WI38 (cell line): ENCODE results near the gene GPR39.

Experiments
- H3K4me3 ChIP-seq: 2 replicates; pipeline ENCODE4 v1.5.1; 2011; ENCODE audit warnings: low read depth, mild to moderate bottlenecking, control low read depth, low read length
- CTCF ChIP-seq: IDR thresholded peaks from 2 replicates; pipeline ENCODE4 v1.5.1; 2012; ENCODE audit warnings: low read depth, mild to moderate bottlenecking, control low read depth, low read length

The GPR39 gene

GRCh38 chr2:132489150-132489549, 72.5 kb downstream of the GPR39 start:
- no peak overlapping the region for H3K4me3 ChIP-seq
- no peak for TF ChIP-seq CTCF

DNA sequence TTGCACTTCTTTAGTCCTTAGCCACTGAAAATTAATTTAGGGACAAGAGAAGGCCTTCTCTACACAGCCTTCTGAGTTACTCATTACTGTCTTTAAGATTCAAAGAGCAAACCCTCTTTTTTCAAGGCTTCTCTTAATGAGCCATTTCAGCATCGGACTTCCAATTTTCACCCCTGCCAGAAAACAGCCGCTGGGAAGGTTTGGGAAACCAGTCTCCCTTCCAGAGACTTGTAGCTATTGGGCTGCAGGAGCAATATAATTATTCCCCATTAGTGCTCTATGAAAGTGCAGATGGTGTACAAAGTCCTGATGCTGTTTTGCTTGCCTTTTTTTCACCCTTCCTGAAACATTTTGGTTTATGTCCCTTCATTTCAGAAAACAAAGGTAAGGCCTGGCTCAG, 79.3 kb downstream of the GPR39 start:
- H3K4me3 ChIP-seq: no peak overlapping the region
- no peak for TF ChIP-seq CTCF

- no peak for TF ChIP-seq CTCF
These were observed 80.0 kb downstream of the GPR39 start for GRCh38 chr2:132496555-132496954.

DNA sequence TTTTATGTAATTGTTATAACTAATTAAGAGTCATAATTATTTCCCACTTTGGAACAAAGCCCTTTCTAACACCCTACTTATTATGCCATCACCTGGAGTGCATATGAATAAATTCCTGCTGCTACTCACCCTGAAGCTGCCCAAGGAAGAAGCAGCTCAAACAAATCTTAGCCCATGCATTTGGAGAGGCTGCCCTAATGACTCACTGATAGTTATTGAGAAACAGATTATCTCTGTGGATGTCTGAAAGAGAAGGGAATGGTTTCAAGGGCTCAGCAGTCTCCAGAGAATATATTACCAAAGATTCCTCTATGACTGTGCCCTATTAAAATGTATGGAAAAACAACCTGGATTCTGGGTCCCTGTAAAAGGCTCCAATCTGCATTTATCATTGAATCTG, 81.0 kb downstream of the GPR39 start:
- TF ChIP-seq CTCF: no peak
- H3K4me3 ChIP-seq: no peak overlapping the region

More at GRCh38 chr2:132496555-132496954, 80.0 kb downstream of the GPR39 start:
- no peak overlapping the region for H3K4me3 ChIP-seq

GRCh38 chr2:132503701-132504100, 87.1 kb downstream of the GPR39 start:
- no peak overlapping the region for H3K4me3 ChIP-seq
- TF ChIP-seq CTCF: no peak

DNA sequence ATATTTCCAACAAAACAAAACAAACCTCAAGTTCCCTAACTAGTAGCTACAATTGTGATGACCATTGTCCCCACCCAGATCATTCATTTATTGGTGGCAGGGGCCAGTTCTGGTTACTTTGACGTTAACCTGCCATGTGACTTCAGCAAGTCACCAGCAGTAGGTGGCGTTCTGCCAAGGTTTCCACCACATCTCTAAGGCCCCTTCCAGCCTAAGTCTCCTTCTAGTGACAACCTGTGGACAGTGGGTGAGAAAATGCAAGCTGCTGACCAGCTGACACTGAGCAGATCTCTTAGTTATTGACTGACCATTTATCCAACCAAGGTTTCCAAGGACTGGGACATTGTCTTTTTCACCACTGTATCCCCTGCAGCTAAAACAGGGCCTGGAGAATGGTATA, 98.4 kb downstream of the GPR39 start:
- no peak overlapping the region for H3K4me3 ChIP-seq
- TF ChIP-seq CTCF: no peak

- no peak for TF ChIP-seq CTCF
These were observed 100.8 kb downstream of the GPR39 start for GRCh38 chr2:132517386-132517785.

GRCh38 chr2:132518302-132518701, 101.7 kb downstream of the GPR39 start:
- H3K4me3 ChIP-seq: no peak overlapping the region
- TF ChIP-seq CTCF: no peak

More at GRCh38 chr2:132517386-132517785, 100.8 kb downstream of the GPR39 start:
- no peak overlapping the region for H3K4me3 ChIP-seq
